Measurements from ENCODE around the gene NOL4L.
"Not testable (repeated sequence)": the region's sequence is repeated elsewhere in the genome, so short reads cannot be mapped to it uniquely, and the experiment has no call there.

NOL4L gene

GRCh38 chr20:32465901-32466675 is 119.0 kb downstream of the NOL4L start:
- not testable (repeated sequence) for DNase-seq

GRCh38 chr20:32465092-32465900 is 119.8 kb downstream of the NOL4L start:
- DNase-seq: no peak

- DNase-seq: no peak
These were observed 120.6 kb downstream of the NOL4L start for GRCh38 chr20:32464401-32465091.

GRCh38 chr20:32463642-32464400 is 121.3 kb downstream of the NOL4L start:
- no peak for DNase-seq

GRCh38 chr20:32462900-32463641 is 122.1 kb downstream of the NOL4L start:
- no peak for DNase-seq

- no peak for DNase-seq
These were observed 123.1 kb downstream of the NOL4L start for GRCh38 chr20:32461836-32462600.

- DNase-seq: no peak
These were observed 124.3 kb downstream of the NOL4L start for GRCh38 chr20:32460683-32461320.

GRCh38 chr20:32460231-32460630 is 124.9 kb downstream of the NOL4L start:
- DNase-seq: no peak

GRCh38 chr20:32458837-32459220 is 126.3 kb downstream of the NOL4L start:
- no peak for DNase-seq

- DNase-seq: no peak
These were observed 126.9 kb downstream of the NOL4L start for GRCh38 chr20:32458061-32458836.

- DNase-seq: no peak
These were observed 127.6 kb downstream of the NOL4L start for GRCh38 chr20:32457479-32457986.

GRCh38 chr20:32456869-32457478 is 128.2 kb downstream of the NOL4L start:
- DNase-seq: no peak

GRCh38 chr20:32455901-32456701 is 129.0 kb downstream of the NOL4L start:
- no peak for DNase-seq

GRCh38 chr20:32455171-32455900 is 129.8 kb downstream of the NOL4L start:
- DNase-seq: no peak

- DNase-seq: no peak
These were observed 130.7 kb downstream of the NOL4L start for GRCh38 chr20:32454164-32455145.

GRCh38 chr20:32453467-32454163 is 131.5 kb downstream of the NOL4L start:
- no peak for DNase-seq

Data from CD4-positive, alpha-beta T cell treated with Interleukin-4 for 1 hour (primary cell).